K562 (cell line): ENCODE measurements around the gene PMPCA. TPM values are rescaled to one million over a fixed set of nuclear protein-coding genes. Genes with fewer than 3 reads are reported as not detected.

ENCODE experiments used
- ARID3B ChIP-seq: fragments of 250-450 bp; sonication (Bioruptor Pico); IDR thresholded peaks from 2 replicates; pipeline ENCODE4 v1.4.0; 2020; ENCODE audit warnings: borderline replicate concordance
- ATF6 ChIP-seq: sonication (generic); formaldehyde crosslinking; IDR thresholded peaks from 2 replicates; pipeline ENCODE4 v1.4.0; 2020; ENCODE audit warnings: mild to moderate bottlenecking, missing genetic modification reagents
- C11orf30 ChIP-seq: fragments of 450-650 bp; IDR thresholded peaks from 2 replicates; pipeline ENCODE4 v1.6.1; 2016; ENCODE audit warnings: low read depth, mild to moderate bottlenecking
- CTBP1 ChIP-seq: fragments of 450-650 bp; IDR thresholded peaks from 2 replicates; pipeline ENCODE4 v1.6.1; 2016; ENCODE audit warnings: borderline replicate concordance
- JUN ChIP-seq, 2 experiments: sonication (generic) in 1 of 2; formaldehyde crosslinking in 1 of 2; IDR thresholded peaks; 2 replicates each; pipeline versions ENCODE4 v1.6.1 to v1.8.0; 2012 to 2022; ENCODE audit warnings: borderline replicate concordance in 2 of 2, mild to moderate bottlenecking in 2 of 2, improper control_type of control experiment in 1 of 2, low read depth in 1 of 2, low read length in 1 of 2, missing genetic modification reagents in 1 of 2
- MTA3 ChIP-seq: fragments of 450-650 bp; formaldehyde crosslinking; IDR thresholded peaks from 2 replicates; pipeline ENCODE4 v1.6.1; 2017; ENCODE audit warnings: mild to moderate bottlenecking, borderline replicate concordance
- TCF3 ChIP-seq: sonication (generic); formaldehyde crosslinking; IDR thresholded peaks from 2 replicates; pipeline ENCODE4 v1.4.0; 2020; ENCODE audit warnings: mild to moderate bottlenecking, missing genetic modification reagents
- ZNF253 ChIP-seq: fragments of 250-450 bp; sonication (Bioruptor Pico); conservative IDR thresholded peaks from 2 replicates; pipeline ENCODE4 v1.6.1; 2021; ENCODE audit warnings: mild to moderate bottlenecking
- polyA plus RNA-seq, 8 experiments: library from polyadenylated mRNA; depleted of rRNA in 4 of 8; stranded (reverse) in 5 of 8; unstranded in 3 of 8; fragments of >200 nt; fragmentation: Nextera tagmentation in 2 of 8; fragmentation: Illumina TruSeq in 1 of 8; extraction: Ambion mirVana in 2 of 8; extraction: Trizol in 1 of 8; gene quantifications; 2 replicates each; pipeline versions ENCODE4 v1.2.1 to v1.2.3, GENCODE V29; 2011 to 2014; ENCODE audit warnings: inconsistent platforms in 1 of 8, missing spikeins in 1 of 8
- total RNA-seq, 7 experiments: library from RNA; depleted of rRNA in 6 of 7; stranded (reverse); fragments of >200 nt in 6 of 7; fragmentation: Illumina TruSeq in 2 of 7; extraction: Trizol in 2 of 7; gene quantifications; 2 replicates each; pipeline versions ENCODE4 v1.2.1 to v1.2.3, GENCODE V29; 2011 to 2021; ENCODE audit warnings: low replicate concordance in 1 of 7
- TF ChIP-seq, protein P1 (sequence below): fragments of 200-600 bp; sonication (generic); IDR thresholded peaks from one replicate; pipeline ENCODE4 v1.6.1; 2012; ENCODE audit warnings: mild to moderate bottlenecking, low read depth, low read length, inconsistent platforms

The PMPCA gene
- total and polyA plus RNA-seq, 9 of the 15 experiments (the other 6 are each of a cell fraction or from before 2014, with no cell fraction given) = 23.9 to 143 (median 86.6) TPM

- TF ChIP-seq TCF3 (CRISPR knock-in tag) (peak; percentile 36; the same call in 1 of the 2 replicates), CTBP1 (peak; percentile 88), JUN (IDR thresholded peaks at IDR 0.05; ENCODE audit: borderline replicate concordance, low read depth, low read length) (peak; percentile 48; the same call in 1 of the 2 replicates), JUN (CRISPR knock-in tag; IDR thresholded peaks at IDR 0.05; ENCODE audit: borderline replicate concordance) (no peak), C11orf30 (peak; percentile 20; the same call in 1 of the 2 replicates), MTA3 (peak; percentile 57; the same call in 1 of the 2 replicates), ARID3B (CRISPR knock-in tag) (no peak), ZNF253 (no peak), ATF6 (CRISPR knock-in tag) (peak; percentile 44; the same call in 1 of the 2 replicates)
- TF ChIP-seq, protein P1, sequence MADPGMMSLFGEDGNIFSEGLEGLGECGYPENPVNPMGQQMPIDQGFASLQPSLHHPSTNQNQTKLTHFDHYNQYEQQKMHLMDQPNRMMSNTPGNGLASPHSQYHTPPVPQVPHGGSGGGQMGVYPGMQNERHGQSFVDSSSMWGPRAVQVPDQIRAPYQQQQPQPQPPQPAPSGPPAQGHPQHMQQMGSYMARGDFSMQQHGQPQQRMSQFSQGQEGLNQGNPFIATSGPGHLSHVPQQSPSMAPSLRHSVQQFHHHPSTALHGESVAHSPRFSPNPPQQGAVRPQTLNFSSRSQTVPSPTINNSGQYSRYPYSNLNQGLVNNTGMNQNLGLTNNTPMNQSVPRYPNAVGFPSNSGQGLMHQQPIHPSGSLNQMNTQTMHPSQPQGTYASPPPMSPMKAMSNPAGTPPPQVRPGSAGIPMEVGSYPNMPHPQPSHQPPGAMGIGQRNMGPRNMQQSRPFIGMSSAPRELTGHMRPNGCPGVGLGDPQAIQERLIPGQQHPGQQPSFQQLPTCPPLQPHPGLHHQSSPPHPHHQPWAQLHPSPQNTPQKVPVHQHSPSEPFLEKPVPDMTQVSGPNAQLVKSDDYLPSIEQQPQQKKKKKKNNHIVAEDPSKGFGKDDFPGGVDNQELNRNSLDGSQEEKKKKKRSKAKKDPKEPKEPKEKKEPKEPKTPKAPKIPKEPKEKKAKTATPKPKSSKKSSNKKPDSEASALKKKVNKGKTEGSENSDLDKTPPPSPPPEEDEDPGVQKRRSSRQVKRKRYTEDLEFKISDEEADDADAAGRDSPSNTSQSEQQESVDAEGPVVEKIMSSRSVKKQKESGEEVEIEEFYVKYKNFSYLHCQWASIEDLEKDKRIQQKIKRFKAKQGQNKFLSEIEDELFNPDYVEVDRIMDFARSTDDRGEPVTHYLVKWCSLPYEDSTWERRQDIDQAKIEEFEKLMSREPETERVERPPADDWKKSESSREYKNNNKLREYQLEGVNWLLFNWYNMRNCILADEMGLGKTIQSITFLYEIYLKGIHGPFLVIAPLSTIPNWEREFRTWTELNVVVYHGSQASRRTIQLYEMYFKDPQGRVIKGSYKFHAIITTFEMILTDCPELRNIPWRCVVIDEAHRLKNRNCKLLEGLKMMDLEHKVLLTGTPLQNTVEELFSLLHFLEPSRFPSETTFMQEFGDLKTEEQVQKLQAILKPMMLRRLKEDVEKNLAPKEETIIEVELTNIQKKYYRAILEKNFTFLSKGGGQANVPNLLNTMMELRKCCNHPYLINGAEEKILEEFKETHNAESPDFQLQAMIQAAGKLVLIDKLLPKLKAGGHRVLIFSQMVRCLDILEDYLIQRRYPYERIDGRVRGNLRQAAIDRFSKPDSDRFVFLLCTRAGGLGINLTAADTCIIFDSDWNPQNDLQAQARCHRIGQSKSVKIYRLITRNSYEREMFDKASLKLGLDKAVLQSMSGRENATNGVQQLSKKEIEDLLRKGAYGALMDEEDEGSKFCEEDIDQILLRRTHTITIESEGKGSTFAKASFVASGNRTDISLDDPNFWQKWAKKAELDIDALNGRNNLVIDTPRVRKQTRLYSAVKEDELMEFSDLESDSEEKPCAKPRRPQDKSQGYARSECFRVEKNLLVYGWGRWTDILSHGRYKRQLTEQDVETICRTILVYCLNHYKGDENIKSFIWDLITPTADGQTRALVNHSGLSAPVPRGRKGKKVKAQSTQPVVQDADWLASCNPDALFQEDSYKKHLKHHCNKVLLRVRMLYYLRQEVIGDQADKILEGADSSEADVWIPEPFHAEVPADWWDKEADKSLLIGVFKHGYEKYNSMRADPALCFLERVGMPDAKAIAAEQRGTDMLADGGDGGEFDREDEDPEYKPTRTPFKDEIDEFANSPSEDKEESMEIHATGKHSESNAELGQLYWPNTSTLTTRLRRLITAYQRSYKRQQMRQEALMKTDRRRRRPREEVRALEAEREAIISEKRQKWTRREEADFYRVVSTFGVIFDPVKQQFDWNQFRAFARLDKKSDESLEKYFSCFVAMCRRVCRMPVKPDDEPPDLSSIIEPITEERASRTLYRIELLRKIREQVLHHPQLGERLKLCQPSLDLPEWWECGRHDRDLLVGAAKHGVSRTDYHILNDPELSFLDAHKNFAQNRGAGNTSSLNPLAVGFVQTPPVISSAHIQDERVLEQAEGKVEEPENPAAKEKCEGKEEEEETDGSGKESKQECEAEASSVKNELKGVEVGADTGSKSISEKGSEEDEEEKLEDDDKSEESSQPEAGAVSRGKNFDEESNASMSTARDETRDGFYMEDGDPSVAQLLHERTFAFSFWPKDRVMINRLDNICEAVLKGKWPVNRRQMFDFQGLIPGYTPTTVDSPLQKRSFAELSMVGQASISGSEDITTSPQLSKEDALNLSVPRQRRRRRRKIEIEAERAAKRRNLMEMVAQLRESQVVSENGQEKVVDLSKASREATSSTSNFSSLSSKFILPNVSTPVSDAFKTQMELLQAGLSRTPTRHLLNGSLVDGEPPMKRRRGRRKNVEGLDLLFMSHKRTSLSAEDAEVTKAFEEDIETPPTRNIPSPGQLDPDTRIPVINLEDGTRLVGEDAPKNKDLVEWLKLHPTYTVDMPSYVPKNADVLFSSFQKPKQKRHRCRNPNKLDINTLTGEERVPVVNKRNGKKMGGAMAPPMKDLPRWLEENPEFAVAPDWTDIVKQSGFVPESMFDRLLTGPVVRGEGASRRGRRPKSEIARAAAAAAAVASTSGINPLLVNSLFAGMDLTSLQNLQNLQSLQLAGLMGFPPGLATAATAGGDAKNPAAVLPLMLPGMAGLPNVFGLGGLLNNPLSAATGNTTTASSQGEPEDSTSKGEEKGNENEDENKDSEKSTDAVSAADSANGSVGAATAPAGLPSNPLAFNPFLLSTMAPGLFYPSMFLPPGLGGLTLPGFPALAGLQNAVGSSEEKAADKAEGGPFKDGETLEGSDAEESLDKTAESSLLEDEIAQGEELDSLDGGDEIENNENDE = no peak
Observed at GRCh38 chr9:136372561-136373299, 37.7 kb upstream of the PMPCA start (continued).
